HG03575 (cell line): ENCODE results near the gene CLEC11A.

Experiments used
- ATAC-seq: cut with Tn5 transposase; IDR thresholded peaks from one replicate; pipeline ENCODE4 v1.9.1; 2021; ENCODE audit not compliant: unreplicated experiment, insufficient number of reproducible peaks, low FRiP score; ENCODE audit errors: extremely low read depth

CLEC11A gene, protein sequence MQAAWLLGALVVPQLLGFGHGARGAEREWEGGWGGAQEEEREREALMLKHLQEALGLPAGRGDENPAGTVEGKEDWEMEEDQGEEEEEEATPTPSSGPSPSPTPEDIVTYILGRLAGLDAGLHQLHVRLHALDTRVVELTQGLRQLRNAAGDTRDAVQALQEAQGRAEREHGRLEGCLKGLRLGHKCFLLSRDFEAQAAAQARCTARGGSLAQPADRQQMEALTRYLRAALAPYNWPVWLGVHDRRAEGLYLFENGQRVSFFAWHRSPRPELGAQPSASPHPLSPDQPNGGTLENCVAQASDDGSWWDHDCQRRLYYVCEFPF

DNA sequence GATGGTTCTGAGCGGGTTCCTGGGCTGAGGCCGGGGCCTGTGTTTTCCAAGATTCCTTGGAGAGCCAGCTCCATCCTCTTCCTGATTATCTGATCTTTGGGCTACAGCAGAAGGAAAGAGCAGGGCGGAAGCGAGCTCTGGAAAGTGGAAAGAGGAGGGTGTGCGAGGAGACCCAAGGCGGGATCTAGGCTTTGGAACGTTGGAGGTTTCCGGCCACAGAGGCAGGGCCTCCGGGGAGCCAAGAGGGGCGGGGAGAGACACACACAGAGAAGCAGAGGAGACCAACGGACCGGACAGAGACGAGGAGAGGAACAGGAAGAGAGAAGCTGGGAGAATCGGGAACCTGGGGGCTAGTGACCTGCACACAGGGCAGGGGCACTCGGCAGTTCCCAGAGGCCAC is at the start of gene CLEC11A:
Gene CLEC11A, plus strand, starts transcription at position 296 of the 400 bp plus-strand sequence. CDS start 162 bp downstream, outside the sequence.
- ATAC-seq: no peak

DNA sequence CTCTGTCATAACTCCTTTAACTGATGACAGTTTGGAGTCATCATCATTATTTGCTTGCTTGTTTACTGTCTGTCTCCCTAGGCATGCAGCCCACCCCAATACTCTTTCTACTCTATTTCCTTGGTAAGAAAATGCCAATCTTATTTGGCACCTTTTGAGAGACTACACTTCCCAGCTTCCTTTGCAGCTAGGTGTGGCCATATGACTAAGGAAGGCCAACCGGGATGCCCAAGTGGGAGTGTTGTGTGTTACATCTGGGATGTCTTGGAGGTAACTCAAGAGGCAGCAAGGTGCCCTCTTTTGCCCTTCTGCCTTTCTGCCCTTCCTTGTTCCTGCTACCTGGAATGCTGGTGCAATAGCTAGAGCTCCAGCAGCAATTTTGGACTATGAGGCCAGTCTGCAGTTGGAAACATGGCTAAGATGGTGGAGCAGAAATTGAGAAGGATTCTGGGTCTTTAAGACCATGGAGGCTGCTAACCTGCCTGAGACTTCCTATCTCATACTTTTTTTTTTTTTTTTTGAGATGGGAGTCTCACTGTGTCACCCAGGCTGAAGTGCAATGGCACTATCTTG is 46.5 kb upstream of the CLEC11A start:
- ATAC-seq: no peak

DNA sequence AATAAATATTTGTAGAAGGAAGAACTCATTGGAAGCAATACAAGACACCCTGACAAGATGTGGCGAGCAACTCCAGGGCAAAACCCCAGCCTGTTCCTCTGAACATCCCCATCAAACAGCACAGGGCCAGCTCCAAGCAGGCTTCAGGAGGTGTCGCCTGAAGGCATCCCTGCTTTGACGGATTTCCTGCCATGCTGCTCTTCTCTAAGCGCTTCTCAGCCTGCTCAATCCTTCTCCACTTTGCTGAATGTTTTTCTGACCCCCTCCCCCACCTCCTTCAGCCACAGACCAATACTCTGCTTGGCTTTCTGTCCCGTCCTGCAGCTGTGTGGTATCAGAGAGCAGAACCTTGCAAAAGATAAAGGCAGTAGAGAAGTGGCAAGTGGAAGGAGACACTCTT is 45.5 kb upstream of the CLEC11A start:
- ATAC-seq: no peak

DNA sequence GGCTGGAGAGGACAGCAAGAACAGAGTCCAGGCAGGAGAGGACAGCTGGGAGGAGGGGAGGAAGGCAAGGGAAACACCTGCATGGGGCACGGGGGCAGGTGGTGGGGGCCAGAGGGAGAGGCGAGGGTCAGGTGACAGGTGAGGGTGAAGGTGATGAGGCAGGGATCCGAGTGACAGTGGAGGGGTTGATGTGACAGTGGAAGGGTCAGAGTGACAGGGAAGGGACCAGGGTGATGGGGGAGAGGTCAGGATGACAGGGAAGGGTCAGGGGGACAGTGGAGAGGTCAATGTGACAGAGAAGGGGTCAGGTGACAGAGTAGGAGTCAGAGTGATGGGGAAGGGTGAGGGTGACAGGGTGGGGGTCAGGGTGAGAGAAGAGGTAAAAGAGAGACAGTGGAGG is 44.8 kb upstream of the CLEC11A start:
- ATAC-seq: no peak

DNA sequence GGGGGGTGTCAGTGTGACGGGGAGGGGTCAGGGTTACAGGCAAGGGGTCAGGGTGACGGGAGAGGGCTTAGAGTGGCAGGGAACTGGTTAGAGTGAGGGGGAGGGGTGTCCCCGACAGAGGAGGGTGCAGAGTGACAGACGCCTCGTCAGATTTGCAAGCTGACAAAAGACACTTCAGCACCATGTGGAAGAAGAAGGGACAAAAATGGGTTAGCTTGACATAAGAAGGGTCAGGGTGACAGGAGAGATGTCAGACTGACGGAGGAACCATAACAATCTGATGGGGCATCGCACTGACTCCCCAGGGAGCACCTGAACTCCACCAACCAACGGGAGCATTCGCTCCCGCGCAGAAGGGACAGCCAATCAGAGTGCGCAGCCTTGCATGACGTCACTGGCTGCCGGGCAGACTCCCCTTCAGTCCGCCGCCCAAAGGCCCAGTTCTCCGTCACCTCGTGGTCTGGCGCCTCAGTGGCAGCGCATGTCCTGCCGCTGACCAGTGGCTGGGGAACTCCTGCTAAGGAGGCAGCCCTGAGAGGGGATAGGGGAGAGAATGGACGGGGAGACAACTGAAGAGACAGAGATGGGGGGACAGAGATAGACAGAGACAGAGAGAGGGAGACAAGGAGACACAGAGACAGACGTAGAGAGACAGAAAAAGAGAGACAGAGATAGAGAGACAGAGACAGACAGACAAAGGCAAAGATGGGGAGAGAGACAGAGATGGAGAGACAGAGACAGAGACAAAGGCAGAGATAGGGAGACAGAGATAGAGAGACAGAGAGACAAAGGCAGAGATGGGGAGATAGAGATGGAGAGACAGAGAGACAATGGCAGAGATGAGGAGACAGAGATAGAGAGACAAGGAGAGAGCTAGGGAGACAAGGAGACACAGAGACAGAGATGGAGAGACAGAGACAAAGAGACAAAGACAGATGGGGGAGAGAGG is 43.7 kb upstream of the CLEC11A start:
- ATAC-seq: no peak

DNA sequence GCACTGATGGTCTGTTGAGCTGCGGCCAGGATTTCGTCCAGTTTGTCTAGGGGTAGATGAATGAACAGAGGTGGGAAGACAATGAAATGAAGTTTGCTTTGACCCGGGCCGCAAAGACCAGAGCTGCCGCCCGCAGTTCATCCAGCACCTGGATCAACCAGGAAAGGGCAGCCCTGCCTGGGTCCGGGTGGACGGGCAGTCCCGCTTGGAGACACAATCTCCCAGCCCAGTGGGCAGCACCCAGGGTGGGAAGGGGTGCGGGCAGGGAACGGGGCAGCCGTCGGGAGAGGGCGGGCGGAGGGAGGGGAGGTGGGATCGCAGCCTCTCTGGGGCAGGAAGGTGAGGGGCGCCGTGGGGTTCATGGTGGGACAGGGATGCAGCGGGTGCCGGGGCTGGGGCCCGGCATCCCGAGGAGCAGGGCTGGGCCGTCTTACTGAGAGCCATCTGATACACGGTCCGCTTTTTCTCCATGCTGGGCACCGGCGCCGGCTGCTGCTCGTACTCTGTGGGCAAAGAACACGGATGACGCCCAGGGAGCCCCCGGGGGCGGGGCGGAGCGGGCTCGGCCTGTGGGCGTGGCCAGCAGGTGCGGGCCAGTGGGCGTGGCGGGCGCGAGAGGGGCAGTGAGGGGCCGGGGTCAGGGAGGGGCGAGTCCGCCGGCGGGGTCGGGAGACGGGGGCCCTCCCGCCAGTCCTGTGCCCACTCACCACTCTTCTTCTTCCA is 36.7 kb upstream of the CLEC11A start:
- no peak for ATAC-seq

DNA sequence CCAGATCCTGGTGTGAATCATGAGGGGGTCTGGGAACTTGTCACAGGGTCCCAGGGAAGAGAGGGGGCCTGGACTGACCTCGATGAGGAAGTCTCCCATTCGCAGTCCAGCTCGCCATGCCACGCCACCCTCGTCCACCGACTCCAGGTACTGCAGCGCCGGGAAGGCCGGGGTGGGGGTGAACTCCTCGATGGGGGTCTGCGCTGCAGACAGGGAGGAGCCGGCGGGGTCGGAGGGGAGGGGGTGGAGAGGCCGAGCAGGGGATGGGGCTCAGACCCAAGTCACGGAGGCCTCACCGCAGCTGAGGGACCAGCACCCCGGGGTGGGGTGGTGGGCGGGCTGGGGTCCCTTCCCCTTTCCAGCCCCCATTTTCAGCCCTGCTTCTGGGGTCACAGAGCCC is 34.4 kb upstream of the CLEC11A start:
- ATAC-seq: no peak

DNA sequence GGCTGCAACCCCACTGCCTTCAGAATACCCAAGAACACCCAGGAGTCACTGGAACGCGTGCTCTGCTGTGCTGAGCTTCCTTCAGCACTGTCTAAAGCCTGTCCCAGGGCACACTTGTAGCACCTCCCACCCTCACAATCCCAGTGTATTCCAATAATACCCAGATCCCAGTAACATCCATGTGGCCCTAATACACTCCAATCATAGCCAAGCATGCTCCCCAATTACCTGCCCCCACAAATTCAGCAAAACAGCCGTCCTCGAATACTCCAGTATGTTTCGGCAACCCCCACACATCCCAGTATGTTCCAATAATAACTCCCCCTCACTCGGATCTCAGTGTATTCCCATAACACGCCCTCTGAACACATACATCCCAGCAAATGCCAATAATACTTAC is 32.7 kb upstream of the CLEC11A start:
- ATAC-seq: no peak

DNA sequence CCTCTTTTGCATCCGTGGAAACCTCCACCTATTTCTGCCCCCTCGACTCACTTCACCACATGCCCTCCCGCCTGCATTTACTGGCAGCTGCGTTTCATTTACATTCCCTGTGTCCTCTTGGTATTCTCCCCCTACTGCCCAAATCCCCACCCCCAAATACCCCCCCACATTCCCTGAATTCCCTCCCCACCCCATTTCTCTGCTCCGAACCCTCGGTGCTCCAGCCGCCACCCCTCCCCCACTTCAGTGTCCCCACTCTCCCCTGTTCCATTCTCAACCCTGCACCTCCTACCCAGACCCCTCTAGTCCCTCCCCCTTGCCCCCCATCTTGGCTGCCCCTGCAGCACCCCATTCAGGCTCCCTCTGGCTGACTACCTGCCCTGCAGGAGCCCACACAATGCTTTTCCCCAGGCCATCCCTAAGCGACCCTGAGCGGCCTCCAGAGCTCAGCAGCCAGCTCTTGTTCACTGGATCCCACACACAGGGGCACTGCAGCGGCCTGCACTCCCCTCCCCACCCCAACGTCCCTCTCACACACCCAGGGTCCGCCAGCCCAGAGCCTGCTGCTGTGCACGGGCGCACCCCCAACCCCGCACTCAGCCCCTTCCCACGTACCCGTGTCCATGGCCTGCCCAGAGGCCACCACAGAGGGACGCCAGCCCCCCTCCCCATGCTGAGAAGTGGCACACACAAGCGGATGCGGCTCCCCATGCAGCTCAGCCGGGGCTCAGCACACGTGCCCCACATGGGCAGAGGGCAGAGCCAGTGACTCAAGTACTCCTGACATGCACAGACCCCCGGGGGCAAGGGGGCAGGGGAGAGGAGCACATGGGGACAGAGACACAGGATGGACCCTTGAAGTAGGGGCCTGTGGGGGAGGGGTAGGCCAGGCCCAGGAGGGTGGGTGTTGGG is 29.8 kb upstream of the CLEC11A start:
- no peak for ATAC-seq

DNA sequence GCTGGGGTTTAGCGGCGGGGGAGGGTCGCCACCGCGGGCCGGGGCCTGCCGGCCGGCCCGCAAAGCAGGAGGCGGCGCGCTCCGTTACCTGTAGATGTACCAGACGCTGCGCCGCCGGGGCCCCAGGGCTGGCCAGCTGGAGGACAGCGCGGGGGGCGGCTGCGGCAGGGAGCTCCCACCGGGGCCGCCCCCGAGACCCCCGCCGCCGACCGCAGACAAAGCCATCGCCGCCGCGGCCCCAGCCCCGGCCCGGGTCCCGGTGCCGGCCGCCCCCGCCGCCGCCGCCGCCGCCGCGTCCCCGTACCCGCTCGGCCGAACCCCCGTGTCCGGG is 28.4 kb upstream of the CLEC11A start:
- ATAC-seq: no peak

DNA sequence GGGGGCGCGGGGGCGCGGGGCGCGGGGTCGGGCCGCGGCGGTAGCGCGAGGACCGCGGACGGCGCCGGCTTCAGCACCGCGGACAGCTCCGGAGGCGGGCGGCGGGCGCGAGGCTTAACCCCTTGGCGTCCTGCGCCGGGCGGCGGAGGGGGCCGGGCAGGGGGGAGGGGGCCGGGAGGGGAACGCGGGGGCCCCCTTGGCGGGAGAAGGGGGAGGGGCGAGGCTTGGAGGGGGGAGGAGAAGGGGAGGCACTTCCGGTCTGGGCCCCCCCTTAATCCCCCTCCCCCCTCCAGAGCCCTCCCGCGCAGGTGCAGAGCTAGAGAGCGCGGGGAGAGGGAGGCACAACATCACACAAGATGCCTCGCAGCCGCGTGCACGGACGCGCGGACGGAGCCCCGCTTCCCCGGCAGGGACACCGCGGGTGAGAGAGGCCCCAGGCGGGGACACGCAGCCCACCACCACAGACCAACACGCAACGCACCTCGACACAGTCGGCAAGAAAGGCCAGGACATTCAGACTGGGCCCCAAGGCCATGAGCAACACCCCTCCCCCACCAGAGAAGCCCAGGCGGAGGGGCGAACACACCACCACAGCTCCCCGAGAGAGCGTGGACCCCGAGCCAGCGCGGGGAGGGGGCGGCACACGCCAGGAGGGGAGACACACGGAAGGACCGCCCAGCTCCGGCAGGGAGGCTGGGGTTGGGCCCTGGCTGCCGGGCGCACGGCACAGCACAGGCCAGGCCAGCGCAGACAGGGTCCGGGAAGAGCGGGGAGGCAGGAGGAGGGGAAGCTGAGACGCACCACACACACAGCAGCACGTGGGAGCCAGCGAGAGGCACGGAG is 27.7 kb upstream of the CLEC11A start:
- no peak for ATAC-seq

DNA sequence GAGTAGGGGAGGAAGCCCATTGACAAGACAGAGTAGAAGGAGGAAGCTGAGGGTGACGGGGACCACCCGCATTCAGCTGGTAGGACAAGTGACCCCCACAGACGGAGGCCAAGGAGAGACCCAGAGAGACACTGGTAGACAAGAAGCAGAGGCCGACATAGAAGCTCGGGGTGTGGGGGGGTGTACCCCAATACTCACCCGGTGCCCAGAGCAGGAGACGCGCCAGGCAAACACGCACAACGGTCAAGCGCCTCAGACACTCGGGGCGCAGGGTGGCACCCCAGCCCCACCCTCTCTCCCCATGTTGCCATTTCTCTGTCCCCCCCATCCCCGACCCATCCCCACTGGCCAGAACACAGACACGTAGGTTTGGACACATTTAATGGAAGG is 27.1 kb upstream of the CLEC11A start:
- no peak for ATAC-seq

DNA sequence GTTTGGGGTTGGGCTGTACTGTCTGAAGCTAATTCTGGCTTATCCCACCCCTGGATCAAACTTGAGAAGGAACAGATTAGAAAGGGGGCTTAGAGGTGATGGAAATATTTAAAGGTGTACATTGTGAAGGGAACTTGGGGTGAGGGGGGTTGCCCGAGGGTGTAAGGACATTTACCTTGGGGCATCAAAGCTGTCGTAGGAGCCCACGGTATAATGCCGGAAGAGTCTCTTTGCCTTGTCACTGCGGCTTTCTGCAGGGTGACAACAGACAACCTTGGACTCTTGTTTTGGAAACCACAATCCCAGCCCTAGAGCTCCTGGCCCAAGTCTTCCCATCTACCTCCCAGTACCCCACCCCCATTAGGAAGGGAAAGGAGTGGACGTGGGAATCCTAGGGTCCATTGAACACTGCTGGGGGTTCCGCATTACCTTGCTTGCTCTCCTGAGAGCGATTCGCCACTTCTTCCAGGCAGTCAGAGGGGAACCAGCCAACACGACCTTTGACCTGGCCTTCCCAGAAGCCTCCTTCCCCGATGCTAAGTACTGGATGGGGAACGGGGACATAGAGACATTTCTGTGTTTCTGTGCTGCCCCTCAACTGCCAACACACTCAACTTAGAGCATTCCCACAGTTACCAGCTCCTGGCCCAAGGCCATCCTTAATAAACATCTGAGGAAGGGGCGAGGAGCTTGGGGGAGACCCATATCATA is 25.6 kb upstream of the CLEC11A start:
- no peak for ATAC-seq

DNA sequence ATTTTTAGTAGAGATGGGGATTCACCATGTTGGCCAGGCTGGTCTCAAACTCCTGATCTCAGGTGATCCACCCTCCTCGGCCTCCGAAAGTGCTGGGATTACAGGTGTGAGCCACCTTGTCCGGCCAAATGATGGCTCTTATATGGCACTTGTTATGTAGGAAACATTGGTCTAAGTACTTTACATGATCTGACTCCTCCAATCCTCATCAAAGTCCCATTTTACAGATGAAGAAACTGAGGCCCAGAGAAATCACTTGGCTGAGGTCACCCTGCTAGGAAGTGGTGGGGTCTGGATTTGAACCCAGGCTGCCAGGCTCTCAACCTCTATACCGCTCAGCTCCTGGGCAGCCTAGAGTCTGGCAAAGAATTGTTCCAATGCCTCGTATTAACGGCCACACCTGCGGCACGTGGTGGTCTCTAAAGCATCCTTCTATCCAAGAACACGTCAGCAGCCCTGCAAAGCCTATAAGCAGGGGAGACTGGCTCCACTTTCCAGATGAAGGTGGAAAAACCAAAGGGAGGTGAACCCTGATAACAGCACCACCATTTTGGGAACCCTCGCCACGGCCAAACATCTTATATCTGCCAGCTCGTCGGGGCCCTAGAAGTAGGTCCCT is 21.7 kb upstream of the CLEC11A start:
- no peak for ATAC-seq

DNA sequence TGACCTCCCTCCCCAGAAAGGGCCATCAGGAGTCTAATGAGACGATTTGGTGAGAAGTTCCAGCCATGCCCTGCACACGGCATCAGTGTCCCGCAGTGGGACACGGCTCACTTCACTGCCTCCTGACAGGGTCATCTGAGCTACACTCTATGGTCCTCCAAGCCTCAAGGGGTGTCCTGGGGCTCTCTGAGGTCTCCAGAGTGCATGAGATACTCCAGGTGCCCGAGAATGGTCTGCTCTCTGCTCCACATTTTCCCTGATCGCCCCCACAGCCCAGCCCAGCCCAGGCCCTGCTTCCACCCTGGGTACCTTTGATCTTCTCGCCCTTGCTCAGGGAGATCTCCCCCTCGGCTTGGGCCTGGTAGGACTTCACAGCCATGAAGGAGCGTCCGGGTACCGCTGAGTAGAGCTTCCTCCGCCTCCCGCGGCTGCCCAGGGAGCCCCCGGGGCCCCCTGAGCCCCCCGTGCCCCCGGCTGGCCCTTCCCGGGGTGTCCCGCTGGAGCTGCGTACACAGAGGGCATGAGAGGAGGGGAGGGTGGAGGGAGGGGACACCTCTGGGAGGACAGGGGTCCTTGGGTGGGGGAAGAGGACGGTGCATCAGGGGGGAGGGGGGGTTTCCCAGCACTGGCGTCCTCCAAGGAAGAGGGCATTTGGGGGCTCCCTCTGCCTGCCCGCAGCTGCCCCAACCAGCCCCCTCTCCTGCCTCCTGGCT is 20.9 kb upstream of the CLEC11A start:
- ATAC-seq: no peak
